GM19395 (cell line): ENCODE data around the gene CHST11.
A peak's percentile ranks its signal among the peaks of the same experiment; 100 is the strongest.

Source experiments
- ATAC-seq: cut with Tn5 transposase; IDR thresholded peaks from one replicate; pipeline ENCODE4 v1.9.1; 2021; ENCODE audit warnings: mild to moderate bottlenecking, moderate library complexity; ENCODE audit not compliant: unreplicated experiment

The CHST11 gene

GRCh38 chr12:104746467-104747088 is 289.8 kb downstream of the CHST11 start:
- ATAC-seq = no peak

GRCh38 chr12:104747330-104747729 is 290.6 kb downstream of the CHST11 start:
- ATAC-seq = no peak

- ATAC-seq = no peak
These were observed 291.2 kb downstream of the CHST11 start for GRCh38 chr12:104747955-104748354.

GRCh38 chr12:104748356-104748755 is 291.6 kb downstream of the CHST11 start:
- ATAC-seq = no peak

GRCh38 chr12:104748790-104749189 is 292.0 kb downstream of the CHST11 start:
- ATAC-seq = no peak

GRCh38 chr12:104749545-104749944 is 292.8 kb downstream of the CHST11 start:
- no peak for ATAC-seq

- peak; percentile 73 for ATAC-seq
These were observed 293.3 kb downstream of the CHST11 start for GRCh38 chr12:104750061-104750460.

GRCh38 chr12:104751120-104751519 is 294.4 kb downstream of the CHST11 start:
- no peak for ATAC-seq

GRCh38 chr12:104751594-104751993 is 294.8 kb downstream of the CHST11 start:
- ATAC-seq = peak; percentile 78

GRCh38 chr12:104752016-104752415 is 295.3 kb downstream of the CHST11 start:
- no peak for ATAC-seq

- no peak for ATAC-seq
These were observed 296.1 kb downstream of the CHST11 start for GRCh38 chr12:104752881-104753280.

- no peak for ATAC-seq
These were observed 300.2 kb downstream of the CHST11 start for GRCh38 chr12:104756901-104757300.

- ATAC-seq = no peak
These were observed 302.0 kb downstream of the CHST11 start for GRCh38 chr12:104758771-104759170.

- ATAC-seq = no peak
These were observed 304.3 kb downstream of the CHST11 start for GRCh38 chr12:104761091-104761490.

- ATAC-seq = no peak
These were observed 304.9 kb downstream of the CHST11 start for GRCh38 chr12:104761611-104762010.

- ATAC-seq = no peak
These were observed 306.5 kb downstream of the CHST11 start for GRCh38 chr12:104763168-104763805.

GRCh38 chr12:104764225-104765091 is 307.7 kb downstream of the CHST11 start:
- ATAC-seq = peak; percentile 52

- no peak for ATAC-seq
These were observed 310.5 kb downstream of the CHST11 start for GRCh38 chr12:104767261-104767660.

GRCh38 chr12:104768033-104768432 is 311.3 kb downstream of the CHST11 start:
- ATAC-seq = no peak

- no peak for ATAC-seq
These were observed 312.4 kb downstream of the CHST11 start for GRCh38 chr12:104769144-104769561.

- no peak for ATAC-seq
These were observed 315.6 kb downstream of the CHST11 start for GRCh38 chr12:104772336-104772735.

- no peak for ATAC-seq
These were observed 319.0 kb downstream of the CHST11 start for GRCh38 chr12:104775731-104776231.
